D721Med (cell line): Measurements from ENCODE around the gene BEAN1.

ENCODE experiments used
- DNase-seq: peaks from one replicate; pipeline ENCODE4 v3.0.0; 2011; ENCODE audit warnings: low spot score; ENCODE audit not compliant: insufficient read length
- FAIRE-seq: peaks from 2 replicates; lab custom pipeline; 2011; peaks lifted over from hg19 to GRCh38; lab: Jason Lieb, UNC
- TF ChIP-seq, protein P1 (sequence below): IDR thresholded peaks from 2 replicates; pipeline ENCODE4 v1.5.1; 2012; ENCODE audit warnings: mild to moderate bottlenecking, control low read depth; ENCODE audit not compliant: insufficient read depth; ENCODE audit errors: missing control alignments

BEAN1 gene

DNA sequence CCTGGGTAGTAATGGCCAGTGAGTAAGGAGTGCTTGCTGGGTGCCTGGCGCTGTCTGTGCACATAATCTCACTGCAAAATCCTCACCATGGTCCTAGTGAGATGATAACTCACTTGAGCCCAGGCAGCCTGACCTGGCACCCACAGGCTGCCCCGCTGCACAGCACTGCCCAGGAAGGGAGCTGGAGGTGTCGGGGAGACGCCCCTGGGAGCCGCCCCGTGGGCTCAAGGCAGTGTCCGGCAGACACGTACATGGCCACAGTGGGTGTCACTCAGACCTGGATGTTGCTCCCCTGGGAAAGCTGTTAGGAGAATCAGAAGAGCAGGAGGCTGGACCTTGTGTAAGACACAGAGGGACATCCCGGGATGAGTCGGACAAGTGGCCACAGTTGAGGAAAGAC is 44.2 kb downstream of the BEAN1 start:
- FAIRE-seq (no peak), DNase-seq (no peak)
- TF ChIP-seq, protein P1, sequence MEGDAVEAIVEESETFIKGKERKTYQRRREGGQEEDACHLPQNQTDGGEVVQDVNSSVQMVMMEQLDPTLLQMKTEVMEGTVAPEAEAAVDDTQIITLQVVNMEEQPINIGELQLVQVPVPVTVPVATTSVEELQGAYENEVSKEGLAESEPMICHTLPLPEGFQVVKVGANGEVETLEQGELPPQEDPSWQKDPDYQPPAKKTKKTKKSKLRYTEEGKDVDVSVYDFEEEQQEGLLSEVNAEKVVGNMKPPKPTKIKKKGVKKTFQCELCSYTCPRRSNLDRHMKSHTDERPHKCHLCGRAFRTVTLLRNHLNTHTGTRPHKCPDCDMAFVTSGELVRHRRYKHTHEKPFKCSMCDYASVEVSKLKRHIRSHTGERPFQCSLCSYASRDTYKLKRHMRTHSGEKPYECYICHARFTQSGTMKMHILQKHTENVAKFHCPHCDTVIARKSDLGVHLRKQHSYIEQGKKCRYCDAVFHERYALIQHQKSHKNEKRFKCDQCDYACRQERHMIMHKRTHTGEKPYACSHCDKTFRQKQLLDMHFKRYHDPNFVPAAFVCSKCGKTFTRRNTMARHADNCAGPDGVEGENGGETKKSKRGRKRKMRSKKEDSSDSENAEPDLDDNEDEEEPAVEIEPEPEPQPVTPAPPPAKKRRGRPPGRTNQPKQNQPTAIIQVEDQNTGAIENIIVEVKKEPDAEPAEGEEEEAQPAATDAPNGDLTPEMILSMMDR, result no peak

DNA sequence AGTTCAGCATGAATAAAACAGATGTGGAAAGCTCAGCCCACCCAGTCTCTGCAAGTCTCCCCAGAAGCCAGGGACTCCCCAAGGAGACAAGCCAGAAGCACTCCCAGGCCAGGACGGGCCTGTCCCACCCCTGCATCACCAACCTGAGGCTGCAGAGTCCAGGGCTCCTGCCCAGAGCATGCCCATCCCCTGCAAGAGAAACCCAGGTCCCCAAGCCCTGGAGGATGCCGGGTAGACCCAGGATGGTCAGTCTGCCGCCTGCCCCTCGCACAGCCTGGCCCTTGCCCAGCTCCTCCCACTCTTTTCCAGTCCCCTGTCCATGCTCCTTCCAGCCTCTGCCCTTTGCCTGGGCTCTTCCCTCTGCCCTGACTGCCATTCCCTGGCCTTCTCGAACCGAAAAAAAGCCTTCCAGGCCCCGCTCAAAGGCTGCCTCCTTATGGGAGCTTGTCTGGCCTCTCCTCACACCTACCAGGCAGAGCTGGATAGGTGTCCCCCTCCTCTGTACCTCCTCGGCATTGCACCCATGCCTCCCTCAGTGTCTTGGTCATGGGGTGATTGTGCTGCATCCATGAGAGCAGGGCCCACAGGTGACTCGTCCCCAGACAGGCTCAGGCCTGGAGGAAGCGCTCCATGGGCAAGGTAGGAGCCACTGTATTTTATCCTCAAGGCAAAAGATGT is 44.8 kb downstream of the BEAN1 start:
- no peak for FAIRE-seq
- TF ChIP-seq, protein P1, result no peak
- no peak for DNase-seq

DNA sequence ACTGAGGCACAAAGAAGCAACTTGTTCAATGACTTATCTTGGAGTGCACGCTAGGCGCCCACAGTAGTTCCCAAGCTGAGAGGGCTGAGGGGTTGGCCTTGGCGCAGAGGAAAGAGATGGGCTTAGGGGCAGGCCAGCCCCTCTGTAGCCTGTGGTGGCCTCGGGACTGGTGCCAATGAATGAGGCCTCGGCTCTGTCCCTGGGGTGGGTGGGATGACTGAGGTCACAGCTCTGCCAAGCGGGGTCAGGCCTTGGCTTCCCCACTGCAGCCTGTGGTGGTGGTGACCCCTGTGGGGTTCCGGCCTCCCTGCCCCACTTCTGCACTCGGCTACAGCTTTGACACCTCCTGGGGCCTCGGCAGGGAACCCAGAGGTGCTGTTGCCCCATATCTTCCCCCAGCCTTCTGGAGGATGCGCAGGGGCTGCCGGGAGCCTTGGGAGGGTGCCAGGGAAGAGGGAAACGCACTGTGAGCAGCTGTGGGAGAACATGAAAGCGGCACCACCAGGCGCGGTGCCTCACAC is 46.0 kb downstream of the BEAN1 start:
- TF ChIP-seq, protein P1, result no peak
- DNase-seq (no peak), FAIRE-seq (no peak)

DNA sequence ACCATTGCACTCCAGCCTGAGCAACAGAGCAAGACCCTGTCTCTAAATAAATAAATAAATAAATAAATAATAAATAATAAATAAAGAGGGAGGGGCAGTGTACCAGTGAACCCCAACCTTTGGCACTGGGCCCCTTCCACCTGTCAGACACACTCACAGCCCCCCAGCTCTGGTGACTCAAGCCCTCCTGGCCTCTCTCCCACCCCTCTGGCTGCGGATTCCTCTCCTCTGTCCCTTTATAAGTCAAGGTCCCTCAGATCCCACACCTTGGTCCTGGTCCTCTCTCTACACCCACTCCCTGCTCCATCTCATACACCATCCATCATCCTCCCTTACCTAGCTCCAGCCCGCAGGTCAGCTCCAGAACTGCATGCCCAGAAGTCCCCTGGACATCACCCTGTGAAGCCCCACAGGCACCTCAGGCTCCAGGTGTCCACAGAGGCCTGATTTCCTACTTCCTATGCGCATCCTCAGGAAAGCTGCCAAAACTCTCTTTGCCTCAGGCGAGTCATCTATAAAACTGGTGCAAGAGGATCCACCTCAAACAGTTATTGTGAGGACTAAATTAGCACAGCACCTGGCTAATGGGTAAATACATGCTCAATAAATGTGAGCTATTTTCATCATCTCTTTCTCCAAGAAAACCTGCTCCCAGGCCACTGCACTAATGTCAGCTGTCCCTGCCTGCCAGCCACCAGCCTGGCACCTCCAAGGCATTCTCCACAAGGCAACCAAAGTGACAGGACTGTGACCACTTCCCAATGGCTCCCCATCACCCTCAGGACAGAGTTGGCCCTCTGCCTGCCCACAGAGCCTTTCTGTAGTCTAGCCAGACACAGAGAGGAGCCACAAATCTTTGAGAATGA is 46.8 kb downstream of the BEAN1 start:
- FAIRE-seq (no peak), DNase-seq (no peak)
- TF ChIP-seq, protein P1, result no peak

DNA sequence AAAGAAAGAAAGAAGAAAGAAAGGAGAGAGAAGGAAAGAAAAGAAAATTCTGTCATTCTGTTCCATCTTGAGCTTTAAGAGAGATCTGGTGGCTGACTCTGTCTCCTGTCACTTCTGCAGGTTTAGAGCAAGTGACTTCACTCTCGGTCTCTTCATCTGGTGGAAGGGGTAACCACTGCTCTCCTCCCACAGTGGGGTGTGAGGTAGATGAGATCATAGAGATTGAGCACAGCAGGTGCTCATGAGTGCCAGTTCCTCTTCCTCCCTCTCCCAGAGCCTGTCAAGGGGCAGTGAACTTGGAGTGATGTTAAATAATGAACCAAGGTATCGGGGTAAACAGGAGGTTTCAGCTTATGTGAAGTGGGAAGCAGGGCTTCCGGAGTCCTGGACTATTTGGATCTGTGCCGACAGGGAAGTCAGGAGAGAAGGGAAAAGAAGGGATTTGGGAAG is 47.7 kb downstream of the BEAN1 start:
- TF ChIP-seq, protein P1, result no peak
- FAIRE-seq, result no peak
- DNase-seq, result no peak

DNA sequence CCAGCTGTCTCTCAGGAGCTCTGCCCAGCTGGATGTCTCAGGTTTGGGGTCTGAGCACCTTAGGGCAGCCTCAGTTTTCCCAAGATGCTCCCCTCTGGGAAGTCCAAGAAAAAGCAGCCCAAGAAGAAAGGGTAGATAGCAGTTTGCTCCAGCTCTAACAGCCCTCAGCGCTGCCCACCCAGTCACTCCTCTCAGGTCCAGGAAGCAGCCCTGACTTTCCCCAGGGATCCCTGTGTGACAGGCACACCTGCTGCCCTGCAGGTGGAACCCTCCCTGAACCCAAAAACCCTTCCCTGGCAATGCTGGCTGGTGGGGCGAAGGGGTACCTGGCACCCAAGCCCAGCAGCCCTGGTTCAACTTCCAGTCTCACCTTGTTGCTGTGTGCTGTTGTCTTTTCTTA is 48.1 kb downstream of the BEAN1 start:
- no peak for DNase-seq
- no peak for FAIRE-seq
- TF ChIP-seq, protein P1, result no peak
